CD14-positive monocyte (primary cell): ENCODE measurements around the gene ARPC4. TPM values are rescaled to one million over a fixed set of nuclear protein-coding genes. Genes with fewer than 3 reads are reported as not detected.

Experiments
- DNase-seq, 3 donors: peaks; one replicate each; pipeline ENCODE4 v3.0.0-alpha.2; 2011 to 2022
- H2AFZ ChIP-seq: 2 replicates; pipeline ENCODE4 v1.6.0; 2012; ENCODE audit warnings: mild to moderate bottlenecking, low read depth, low read length, inconsistent platforms; ENCODE audit not compliant: insufficient read depth, poor library complexity, severe bottlenecking
- H3K27ac ChIP-seq, 2 donors: 1 replicate in 1 of 2; 2 replicates in 1 of 2; pipeline ENCODE4 v1.5.1; 2012 to 2013; ENCODE audit warnings: low read length in 2 of 2, control low read depth in 1 of 2, inconsistent platforms in 1 of 2, low read depth in 1 of 2, mild to moderate bottlenecking in 1 of 2
- H3K27me3 ChIP-seq, 2 donors: one replicate each; pipeline versions ENCODE4 v1.6.0 to v1.6.1; 2011 to 2013; ENCODE audit warnings: low read length in 2 of 2; ENCODE audit not compliant: control insufficient read depth in 2 of 2, insufficient read depth in 2 of 2
- H3K36me3 ChIP-seq, 2 donors: replicated peaks in 1 of 2; 1 replicate in 1 of 2; 2 replicates in 1 of 2; pipeline versions ENCODE4 v1.5.1 to v1.6.1; 2012 to 2013; ENCODE audit warnings: low read length in 2 of 2, control low read depth in 1 of 2, inconsistent platforms in 1 of 2, mild to moderate bottlenecking in 1 of 2; ENCODE audit not compliant: insufficient read depth in 2 of 2, control insufficient read depth in 1 of 2
- H3K4me1 ChIP-seq, 2 donors: 1 replicate in 1 of 2; 2 replicates in 1 of 2; pipeline versions ENCODE4 v1.5.1 to v1.6.1; 2012 to 2013; ENCODE audit warnings: low read length in 2 of 2, control low read depth in 1 of 2, inconsistent platforms in 1 of 2, mild to moderate bottlenecking in 1 of 2, moderate library complexity in 1 of 2; ENCODE audit not compliant: insufficient read depth in 2 of 2, control insufficient read depth in 1 of 2
- H3K4me2 ChIP-seq: replicated peaks from 2 replicates; pipeline ENCODE3; 2012; ENCODE audit warnings: low read length, moderate library complexity, mild to moderate bottlenecking; ENCODE audit not compliant: poor library complexity, severe bottlenecking; ENCODE audit errors: extremely low read depth
- H3K4me3 ChIP-seq, 3 experiments: fragments of 200-600 bp in 1 of 3; sonication (generic) in 1 of 3; replicated peaks in 1 of 3; 1 replicate in 2 of 3; 2 replicates in 1 of 3; pipeline ENCODE4 v1.5.1; 2011 to 2013; ENCODE audit warnings: low read length in 3 of 3, mild to moderate bottlenecking in 3 of 3, control low read depth in 2 of 3, low read depth in 2 of 3, inconsistent platforms in 1 of 3, moderate library complexity in 1 of 3
- H3K79me2 ChIP-seq: 2 replicates; pipeline ENCODE4 v1.6.0; 2012; ENCODE audit warnings: mild to moderate bottlenecking, control low read depth, inconsistent platforms, low read length, moderate library complexity; ENCODE audit not compliant: insufficient read depth
- H3K9ac ChIP-seq: 2 replicates; pipeline ENCODE4 v1.6.0; 2017; ENCODE audit warnings: low read length, mild to moderate bottlenecking; ENCODE audit not compliant: insufficient read depth, poor library complexity, severe bottlenecking
- H3K9me3 ChIP-seq, 2 donors: replicated peaks in 1 of 2; 1 replicate in 1 of 2; 2 replicates in 1 of 2; pipeline versions ENCODE4 v1.5.1 to v1.6.1; 2012 to 2013; ENCODE audit warnings: low read length in 2 of 2, control low read depth in 1 of 2; ENCODE audit not compliant: control insufficient read depth in 1 of 2, insufficient read depth in 1 of 2
- H4K20me1 ChIP-seq: 2 replicates; pipeline ENCODE4 v1.6.0; 2012; ENCODE audit warnings: mild to moderate bottlenecking, low read length, control low read depth, moderate library complexity; ENCODE audit not compliant: insufficient read depth
- H3K27ac Mint-ChIP-seq, 7 donors: one replicate each; pipeline ENCODE4 v1.8.0; 2020; ENCODE audit warnings: mild to moderate bottlenecking in 7 of 7, mixed read lengths in 7 of 7, moderate library complexity in 6 of 7, inconsistent platforms in 2 of 7
- H3K27me3 Mint-ChIP-seq, 3 donors: one replicate each; pipeline ENCODE4 v1.8.0; 2021 to 2022; ENCODE audit warnings: low read depth in 3 of 3, mild to moderate bottlenecking in 3 of 3, mixed read lengths in 3 of 3, moderate library complexity in 3 of 3, inconsistent platforms in 1 of 3
- H3K36me3 Mint-ChIP-seq, 2 donors: one replicate each; pipeline ENCODE4 v1.8.0; 2020; ENCODE audit warnings: mixed read lengths in 2 of 2, inconsistent platforms in 1 of 2, mild to moderate bottlenecking in 1 of 2
- H3K4me1 Mint-ChIP-seq: one replicate; pipeline ENCODE4 v1.8.0; 2020; ENCODE audit warnings: mild to moderate bottlenecking, mixed read lengths
- H3K4me3 Mint-ChIP-seq, 2 donors: one replicate each; pipeline ENCODE4 v1.8.0; 2020; ENCODE audit warnings: mild to moderate bottlenecking in 2 of 2, mixed read lengths in 2 of 2, moderate library complexity in 1 of 2
- H3K9me3 Mint-ChIP-seq, 7 donors: one replicate each; pipeline ENCODE4 v1.8.0; 2020 to 2022; ENCODE audit warnings: mixed read lengths in 7 of 7, mild to moderate bottlenecking in 6 of 7, moderate library complexity in 6 of 7, inconsistent platforms in 2 of 7
- CTCF ChIP-seq: fragments of 200-600 bp; IDR thresholded peaks from one replicate; pipeline ENCODE4 v1.8.0; 2022; ENCODE audit warnings: antibody characterized with exemption, mild to moderate bottlenecking
- WGBS: methylation state at CpG from one replicate; pipeline ENCODE4 v1.1.5; 2013; ENCODE audit warnings: missing lambda C conversion rate; ENCODE audit not compliant: insufficient coverage; 5-methylcytosine and 5-hydroxymethylcytosine counted together
- intact Hi-C, 2 donors: fragments of 100-400 bp; cut with micrococcal nuclease; formaldehyde crosslinking; loops; one replicate each; pipeline versions ENCODE4 v1.15.0 to v1.15.1; 2023
- polyA plus RNA-seq, 3 donors: library from polyadenylated mRNA; depleted of rRNA in 1 of 3; unstranded in 2 of 3; stranded (reverse) in 1 of 3; fragments of 300-500 nt in 2 of 3; fragments of >200 nt in 1 of 3; fragmentation: Illumina TruSeq in 2 of 3; gene quantifications; 1 replicate in 2 of 3; 2 replicates in 1 of 3; pipeline ENCODE4 v1.2.3, GENCODE V29; 2012 to 2021

Gene ARPC4
- polyA plus RNA-seq, 3 donors, result 211 to 390 (median 389) TPM

GRCh38 chr3:9784965-9785364 lies 7.9 kb upstream of the ARPC4 start:
- no peak for TF ChIP-seq CTCF
- H3K36me3 Mint-ChIP-seq, result peaks cover 56 to 82% of the 10 kb centered on the region in 2 donors
- Histone ChIP-seq H3K27me3 (no peaks in the 10 kb centered on the region), H4K20me1 (no peaks in the 10 kb centered on the region), H3K4me2 (no peak overlapping the region), H3K4me1 (peaks cover 29% of the 10 kb centered on the region in 2 donors), H3K9ac (no peak overlapping the region), H3K79me2 (peaks cover 14% of the 10 kb centered on the region), H3K9me3 (no peaks in the 10 kb centered on the region), H3K4me3 (no peak overlapping the region), H2AFZ (no peak overlapping the region), H3K36me3 (peaks cover 44 to 65% of the 10 kb centered on the region in 2 donors), H3K27ac (no peak overlapping the region)
- WGBS, result no CpG with 5 or more reads among the region's 4 CpGs
- intact Hi-C loops, result no loop called here
- DNase-seq, result no peak
- peaks cover 0 to 4% (median 0%) of the 10 kb centered on the region in 7 donors for H3K9me3 Mint-ChIP-seq
- peaks cover 39% of the 10 kb centered on the region for H3K4me1 Mint-ChIP-seq
- H3K4me3 Mint-ChIP-seq, result no peak overlapping the region
- no peak overlapping the region for H3K27ac Mint-ChIP-seq
- H3K27me3 Mint-ChIP-seq, result no peaks in the 10 kb centered on the region

GRCh38 chr3:9785602-9786001 lies 7.3 kb upstream of the ARPC4 start:
- Histone ChIP-seq H3K9me3 (no peaks in the 10 kb centered on the region), H3K4me2 (no peak overlapping the region), H3K9ac (no peak overlapping the region), H3K79me2 (peaks cover 21% of the 10 kb centered on the region), H3K27ac (no peak overlapping the region), H3K36me3 (peaks cover 50 to 71% of the 10 kb centered on the region in 2 donors), H3K4me3 (no peak overlapping the region), H3K27me3 (no peaks in the 10 kb centered on the region), H3K4me1 (peaks cover 23 to 24% of the 10 kb centered on the region in 2 donors), H2AFZ (no peak overlapping the region), H4K20me1 (no peaks in the 10 kb centered on the region)
- Mint-ChIP-seq H3K27ac (no peak overlapping the region), H3K4me3 (no peak overlapping the region), H3K27me3 (no peaks in the 10 kb centered on the region), H3K4me1 (peaks cover 32% of the 10 kb centered on the region), H3K9me3 (peaks cover 0 to 4% (median 0%) of the 10 kb centered on the region in 7 donors), H3K36me3 (peaks cover 60 to 85% of the 10 kb centered on the region in 2 donors)
- TF ChIP-seq CTCF, result no peak
- intact Hi-C loops, result no loop called here
- DNase-seq, result no peak
- WGBS, result 96% methylated on average over 5 of the region's 7 CpGs
